Measurements from ENCODE around the gene TMEM38A.
"Not testable (repeated sequence)": the region's sequence is repeated elsewhere in the genome, so short reads cannot be mapped to it uniquely, and the experiment has no call there.

TMEM38A gene

DNA sequence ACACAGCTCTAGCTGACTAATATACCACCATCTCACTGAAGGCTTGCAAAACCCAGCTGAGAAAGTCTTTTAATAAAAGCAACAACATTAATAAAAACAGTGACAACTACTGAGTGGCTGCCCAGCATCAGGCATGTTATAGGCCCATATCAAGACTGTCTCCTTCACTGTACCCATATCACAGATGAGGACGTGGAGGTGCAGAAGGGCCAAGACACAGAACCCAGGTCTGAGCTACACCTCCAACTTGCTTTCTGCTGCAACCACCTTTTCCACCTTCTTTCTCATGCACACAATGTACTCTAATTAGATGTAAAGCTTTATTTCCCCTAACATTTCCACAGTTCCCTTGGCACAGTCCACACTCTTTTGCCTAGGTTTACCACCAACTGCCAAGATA lies 22.3 kb upstream of the TMEM38A start:
- no peak for DNase-seq

DNA sequence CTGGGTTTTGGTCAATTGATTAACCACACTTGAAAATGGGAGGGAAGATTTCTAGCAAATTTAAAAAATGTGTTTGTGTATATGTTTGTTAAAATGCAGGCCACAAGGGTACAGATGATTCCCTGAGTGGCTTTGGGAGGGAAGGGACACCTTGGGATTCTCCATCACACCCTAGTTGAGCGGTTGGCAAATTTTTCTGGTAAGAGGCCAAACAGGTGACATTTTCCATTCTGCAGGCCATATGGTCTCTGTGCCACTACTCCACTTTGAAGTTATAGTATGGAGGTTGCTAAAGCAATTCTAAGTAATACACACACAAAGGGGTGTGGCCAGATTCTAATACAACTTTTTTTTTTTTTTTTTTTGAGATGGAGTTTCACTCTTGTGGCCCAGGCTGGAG lies 20.0 kb upstream of the TMEM38A start:
- DNase-seq = no peak

DNA sequence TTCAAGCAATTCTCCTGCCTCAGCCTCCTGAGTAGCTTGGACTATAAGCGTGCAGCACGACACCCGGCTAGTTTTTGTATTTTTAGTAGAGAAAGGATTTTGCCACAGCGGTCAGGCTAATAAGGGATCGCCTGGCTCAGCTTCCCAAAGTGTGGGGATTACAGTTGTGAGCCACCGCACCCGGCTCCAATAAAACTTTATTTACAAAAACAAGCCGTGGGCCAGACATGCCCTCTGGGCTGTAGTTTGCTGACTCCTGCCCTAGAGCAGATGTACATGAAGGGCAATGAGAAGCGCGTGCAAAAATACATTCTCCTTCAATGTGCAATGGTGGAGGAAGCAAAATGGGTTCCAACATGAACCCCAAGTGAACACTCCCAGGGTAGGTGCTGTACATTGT lies 19.2 kb upstream of the TMEM38A start:
- no peak for DNase-seq

DNA sequence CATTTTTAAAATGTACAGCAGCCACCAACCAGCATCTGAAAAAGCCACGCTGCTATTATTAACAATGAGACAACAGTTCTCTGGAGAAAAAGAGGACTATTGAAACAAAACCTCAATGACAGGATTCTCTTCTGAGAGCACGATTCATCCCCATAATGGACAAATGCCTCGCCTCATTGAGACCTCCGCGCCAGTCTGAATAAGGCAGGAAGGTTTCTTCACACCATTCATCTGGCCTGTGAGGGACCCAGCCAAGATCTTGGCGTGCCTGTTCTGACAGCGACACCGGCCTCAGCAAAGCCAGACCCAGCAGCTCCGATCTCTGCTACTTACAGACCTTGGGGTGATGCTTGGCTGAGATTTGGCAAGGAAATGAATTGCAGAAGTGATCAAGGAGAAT lies 15.8 kb upstream of the TMEM38A start:
- DNase-seq = no peak

DNA sequence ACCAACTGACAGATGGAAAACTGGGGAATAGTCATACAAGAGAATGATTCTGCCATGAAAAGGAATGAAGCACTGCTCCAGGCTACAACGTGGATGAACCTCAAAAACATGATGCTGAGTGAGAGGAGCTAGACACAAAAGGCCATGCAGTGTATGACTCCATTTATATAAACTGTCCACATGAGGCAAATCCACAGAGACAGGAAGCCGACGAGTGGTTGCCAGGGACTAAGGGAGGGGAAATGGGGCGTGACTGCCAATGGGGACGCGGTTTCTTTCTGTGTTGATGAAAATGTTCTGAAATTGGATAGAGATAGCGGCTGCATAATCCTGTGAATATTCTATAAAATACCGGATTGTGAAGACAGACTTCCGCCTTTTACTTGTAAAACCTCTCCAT lies 11.2 kb upstream of the TMEM38A start:
- DNase-seq = no peak

DNA sequence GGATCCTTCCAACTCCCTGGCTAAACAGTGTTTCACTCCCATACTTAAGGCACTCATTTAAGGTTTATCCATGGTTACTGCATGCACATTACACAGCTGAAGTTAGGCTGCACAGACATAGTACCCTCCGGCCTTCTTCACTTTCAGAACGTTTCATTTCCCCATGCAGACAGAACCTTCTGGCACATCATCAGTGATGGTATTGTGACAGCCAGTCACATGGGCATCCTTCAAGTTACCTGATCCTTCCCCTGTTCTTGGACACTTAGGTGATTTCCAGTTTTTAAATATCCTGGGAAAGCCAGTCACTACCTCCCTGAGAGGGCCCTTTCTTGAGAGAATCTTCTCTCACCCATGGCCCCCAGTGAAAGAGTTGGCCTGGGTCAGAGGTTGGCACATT lies 10.1 kb upstream of the TMEM38A start:
- no peak for DNase-seq

DNA sequence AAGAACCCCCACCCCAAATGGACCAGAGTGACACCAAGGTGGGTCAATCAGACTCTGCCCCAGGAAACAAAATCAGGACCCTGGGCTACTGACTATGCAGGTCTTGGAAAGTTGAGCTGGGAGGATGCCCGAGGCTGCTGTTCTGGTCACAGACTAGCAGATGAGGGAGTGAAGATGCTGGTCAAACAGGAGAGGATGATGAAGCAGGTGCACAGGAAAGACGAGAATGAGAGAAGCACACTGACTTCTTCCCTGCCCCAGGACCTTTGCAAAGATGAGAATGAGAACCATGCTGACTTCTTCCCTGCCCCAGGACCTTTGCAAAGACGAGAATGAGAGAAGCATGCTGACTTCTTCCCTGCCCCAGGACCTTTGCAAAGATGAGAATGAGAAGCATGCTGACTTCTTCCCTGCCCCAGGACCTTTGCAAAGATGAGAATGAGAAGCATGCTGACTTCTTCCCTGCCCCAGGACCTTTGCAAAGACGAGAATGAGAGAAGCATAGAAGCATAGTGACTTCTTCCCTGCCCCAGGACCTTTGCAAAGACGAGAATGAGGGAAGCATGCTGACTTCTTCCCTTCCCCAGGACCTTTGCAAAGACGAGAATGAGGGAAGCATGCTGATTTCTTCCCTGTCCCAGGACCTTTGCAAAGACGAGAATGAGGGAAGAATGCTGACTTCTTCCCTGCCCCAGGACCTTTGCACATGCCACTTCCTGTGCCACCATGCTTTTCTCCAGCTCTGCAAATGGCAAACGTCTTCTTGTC lies 9.3 kb upstream of the TMEM38A start:
- DNase-seq = not testable (repeated sequence)

DNA sequence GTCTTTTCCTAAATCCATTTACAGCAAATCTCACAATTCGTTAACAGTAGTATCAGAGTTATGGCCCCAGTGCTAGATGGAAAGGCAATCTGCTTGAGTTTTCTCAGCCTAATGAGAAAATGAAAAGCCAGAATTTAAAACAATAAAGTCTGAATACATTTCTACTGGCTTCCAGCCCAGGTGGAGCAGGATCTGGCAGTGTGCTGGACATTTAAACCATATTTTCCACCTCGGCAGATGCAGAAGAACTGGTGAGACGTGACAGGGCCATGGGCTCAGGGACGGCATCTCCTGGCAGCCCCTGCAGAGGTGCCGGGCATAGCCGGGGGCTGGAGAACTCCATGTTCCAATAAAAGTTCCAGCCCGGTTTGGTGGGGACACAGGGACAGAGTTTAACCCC lies 8.1 kb upstream of the TMEM38A start:
- no peak for DNase-seq

DNA sequence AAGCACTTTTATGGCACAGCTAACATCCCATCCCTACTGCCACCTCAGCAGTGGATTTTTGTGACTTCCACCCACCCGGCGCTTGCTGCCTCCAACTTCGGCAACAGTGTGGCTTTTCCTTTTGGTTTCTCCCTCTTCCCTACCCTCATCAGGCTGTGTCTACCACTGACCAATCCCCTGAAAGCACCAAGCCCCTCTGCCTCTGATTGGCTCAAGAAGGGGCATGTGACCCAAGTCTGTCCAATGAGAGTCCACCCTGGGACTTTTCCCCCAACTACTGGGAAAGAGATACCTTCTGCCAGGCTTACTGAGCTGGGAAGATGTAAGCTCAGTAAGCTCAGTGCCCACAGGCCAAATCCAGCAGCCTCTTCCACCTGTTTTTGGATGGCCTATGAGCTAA lies 6.8 kb upstream of the TMEM38A start:
- no peak for DNase-seq

DNA sequence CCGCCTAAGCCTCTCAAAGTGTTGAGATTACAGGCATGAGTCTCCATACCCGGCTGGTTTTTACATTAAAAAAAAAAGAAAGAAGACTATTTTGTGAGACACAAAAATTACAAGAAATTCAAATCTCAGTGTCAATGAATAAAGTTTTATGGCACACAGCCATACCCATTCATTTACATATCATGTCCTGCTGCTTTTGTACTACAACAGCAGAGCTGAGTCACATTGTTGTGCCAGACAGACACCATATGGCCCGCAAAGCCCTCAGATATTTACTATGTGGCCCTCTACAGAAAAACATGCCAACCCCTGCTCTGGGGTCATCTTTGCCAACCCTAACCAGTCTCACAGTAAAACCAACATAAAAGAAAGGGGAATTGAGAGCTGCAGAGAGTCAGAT lies 6.3 kb upstream of the TMEM38A start:
- DNase-seq = no peak

DNA sequence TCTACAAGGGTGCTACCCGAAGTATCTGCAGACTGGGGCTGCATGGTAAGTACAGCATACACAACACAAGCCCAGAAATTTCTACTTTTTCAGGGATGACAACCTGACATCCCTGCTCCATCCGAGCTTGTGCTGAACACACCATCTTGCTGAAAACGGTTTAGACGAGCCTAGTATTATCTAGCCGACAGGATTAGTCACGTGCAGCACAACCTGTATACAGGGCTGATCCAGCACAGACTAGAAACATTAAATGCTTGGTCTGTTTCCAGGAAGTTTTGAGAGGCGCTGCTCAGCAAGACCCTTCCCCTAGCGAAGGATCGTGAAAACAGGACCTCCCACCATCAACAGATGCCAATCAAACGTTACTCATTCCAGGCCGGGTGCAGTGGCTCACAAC lies 5.2 kb upstream of the TMEM38A start:
- no peak for DNase-seq

DNA sequence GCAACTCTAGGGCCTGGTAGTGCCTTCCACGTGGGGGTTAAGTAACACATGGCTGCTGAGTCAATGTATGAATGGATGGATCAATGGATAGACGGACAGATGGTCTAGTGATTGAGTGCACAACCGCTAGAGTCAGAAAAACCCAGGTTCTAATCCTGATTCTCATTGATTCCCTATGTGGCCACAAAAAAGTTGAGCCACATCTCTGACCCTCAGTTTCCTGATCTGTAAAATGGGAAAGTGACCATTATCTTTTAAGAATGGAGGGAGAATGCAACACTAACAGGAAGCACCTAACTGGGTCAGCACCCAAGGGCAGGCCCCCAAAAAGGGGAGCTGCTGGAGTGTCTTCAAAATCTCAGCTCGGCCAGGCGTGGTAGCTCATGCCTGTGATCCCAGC lies 3.6 kb upstream of the TMEM38A start:
- no peak for DNase-seq

DNA sequence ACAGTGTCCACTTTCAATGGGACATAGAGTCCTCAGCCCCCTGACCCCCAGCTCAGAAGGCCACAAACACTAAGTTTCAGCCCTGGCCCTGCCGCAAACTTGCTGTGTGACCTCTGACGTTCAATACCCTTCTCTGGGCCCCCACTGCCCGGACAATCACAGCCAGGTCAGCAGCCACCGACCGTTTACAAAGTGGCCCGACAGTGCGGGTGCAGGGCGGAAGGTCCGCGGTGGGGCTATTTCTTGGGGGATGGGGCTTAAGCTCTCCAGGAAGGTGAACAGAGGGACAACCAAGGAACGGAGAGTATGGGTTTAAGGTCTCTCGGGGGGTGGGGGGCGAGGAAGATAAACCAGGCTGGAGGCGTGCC lies 1.5 kb upstream of the TMEM38A start:
- DNase-seq = no peak

DNA sequence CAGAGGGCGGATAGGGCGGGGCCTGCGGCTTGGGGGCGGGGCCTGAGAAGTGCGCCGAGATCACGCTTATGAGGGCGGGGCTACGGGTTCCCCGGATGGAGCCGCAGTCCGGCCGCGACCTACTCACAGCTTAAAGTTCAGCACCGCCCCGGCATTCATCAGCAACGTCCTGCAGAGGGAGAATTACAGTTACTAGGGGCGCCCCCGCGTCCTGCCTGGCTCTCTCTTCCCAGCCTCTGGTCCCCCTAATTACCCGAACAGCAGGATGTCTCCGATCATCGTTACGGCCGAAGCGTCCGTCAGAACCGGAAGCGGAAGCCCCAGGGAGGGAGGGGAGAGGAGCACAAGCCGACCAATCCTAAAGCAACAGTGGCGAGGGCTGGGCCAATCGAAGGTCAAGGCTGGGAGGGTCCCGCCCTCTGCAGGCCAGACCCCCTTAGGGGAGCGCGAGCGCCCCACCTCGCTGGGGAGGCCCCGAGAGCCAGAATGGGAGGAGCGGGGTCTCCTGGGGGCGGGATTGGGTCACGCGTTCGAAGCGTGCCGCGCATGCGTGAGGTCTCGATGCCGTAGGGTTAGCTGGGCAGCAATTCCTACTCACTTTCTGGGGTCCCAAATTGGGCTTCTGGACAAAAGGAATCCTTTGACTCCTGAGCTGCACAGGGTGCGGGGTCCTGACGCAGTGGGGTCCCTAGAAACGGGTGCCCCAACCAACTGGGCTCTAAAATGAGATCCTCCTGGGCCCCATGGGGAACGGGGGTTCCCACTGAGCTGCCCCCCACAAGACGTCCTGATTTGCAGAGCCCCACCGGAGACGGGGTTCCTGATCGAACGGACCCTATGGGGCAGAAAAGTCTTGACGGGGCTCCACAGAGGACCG lies 869 bp upstream of the TMEM38A start, which contains the start of gene SMIM7:
Gene SMIM7, minus strand, starts transcription at position 313 of the 877 bp plus-strand sequence. Its CDS starts 34 bp downstream, at position 279.
- peak; percentile 92 to 96 for DNase-seq

DNA sequence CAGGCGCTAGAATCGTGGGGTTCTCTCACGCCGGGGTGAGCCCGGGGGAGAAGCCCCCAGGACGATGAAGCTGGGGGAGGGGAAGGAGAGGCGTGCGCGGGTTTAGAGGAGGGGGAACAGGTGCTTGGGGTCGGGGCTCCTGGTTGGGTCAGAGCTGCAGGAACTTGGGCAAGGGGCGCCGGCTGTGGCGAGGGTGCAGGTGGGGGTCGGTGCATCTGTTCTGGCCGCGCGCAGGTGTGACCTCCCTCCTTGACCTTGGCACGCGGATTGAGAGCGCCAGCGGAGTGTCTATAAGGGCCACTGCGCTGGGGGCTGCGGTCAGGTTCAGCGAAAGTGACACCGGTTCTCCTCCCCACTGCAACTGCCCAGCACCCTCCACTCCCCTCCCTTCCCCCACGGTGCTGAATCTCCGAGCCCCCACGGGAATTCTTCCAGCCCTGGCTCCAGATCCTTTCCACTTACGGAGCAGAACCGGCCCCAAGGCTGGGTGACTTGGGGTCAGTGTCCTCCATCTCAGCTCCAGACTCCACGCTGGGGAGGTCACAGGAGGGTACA lies 618 bp downstream of the TMEM38A start:
- no peak for DNase-seq

DNA sequence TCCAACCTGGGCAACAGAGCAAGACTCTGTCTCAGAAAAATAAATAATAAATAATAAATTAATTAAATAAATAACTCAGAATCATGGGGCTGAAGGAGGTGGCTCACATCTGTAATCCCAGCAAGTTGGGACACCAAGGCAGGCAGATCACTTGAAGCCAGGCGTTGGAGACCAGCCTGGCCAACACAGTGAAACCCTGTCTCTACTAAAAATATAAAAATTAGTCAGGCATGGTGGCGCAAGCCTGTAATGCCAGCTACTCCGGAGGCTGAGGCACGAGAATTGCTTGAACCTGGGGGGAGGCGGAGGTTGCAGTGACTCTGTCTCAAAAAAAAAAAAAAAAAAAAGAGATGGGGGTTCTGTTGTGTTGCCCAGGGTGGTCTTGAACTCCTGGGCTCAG lies 7.2 kb downstream of the TMEM38A start:
- DNase-seq = no peak

DNA sequence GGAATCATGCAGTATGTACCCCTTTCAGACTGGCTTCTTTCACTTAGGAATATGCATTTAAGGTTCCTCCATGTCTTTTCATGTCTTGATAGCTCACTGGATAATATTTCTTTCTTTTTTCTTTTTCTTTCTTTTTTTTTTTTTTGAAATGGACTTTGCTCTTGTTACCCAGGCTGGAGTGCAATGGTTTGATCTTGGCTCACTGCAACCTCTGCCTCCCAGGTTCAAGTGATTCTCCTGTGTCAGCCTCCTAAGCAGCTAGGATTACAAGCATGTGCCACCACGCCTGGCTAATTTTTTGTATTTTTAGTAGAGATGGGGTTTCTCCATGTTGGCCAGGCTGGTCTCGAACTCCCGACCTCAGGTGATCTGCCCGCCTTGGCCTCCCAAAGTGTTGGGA lies 7.8 kb downstream of the TMEM38A start:
- not testable (repeated sequence) for DNase-seq

DNA sequence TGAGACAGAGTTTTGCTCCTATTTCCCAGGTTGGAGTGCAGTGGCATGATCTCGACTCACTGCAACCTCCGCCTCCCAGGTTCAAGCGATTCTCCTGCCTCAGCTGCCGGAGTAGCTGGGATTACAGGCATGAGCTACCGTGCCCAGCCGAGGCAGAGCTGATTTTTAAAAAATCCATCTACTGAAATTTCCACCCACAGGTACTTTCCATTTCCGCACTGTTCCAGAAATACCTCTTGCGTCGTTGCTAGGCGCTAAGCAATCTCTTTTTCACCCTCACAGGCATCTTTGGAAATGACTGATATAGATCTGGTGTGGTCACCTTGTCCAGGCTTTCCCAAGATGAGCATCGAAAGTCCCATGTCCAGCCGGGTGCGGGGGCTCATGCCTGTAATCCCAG lies 9.4 kb downstream of the TMEM38A start:
- no peak for DNase-seq

DNA sequence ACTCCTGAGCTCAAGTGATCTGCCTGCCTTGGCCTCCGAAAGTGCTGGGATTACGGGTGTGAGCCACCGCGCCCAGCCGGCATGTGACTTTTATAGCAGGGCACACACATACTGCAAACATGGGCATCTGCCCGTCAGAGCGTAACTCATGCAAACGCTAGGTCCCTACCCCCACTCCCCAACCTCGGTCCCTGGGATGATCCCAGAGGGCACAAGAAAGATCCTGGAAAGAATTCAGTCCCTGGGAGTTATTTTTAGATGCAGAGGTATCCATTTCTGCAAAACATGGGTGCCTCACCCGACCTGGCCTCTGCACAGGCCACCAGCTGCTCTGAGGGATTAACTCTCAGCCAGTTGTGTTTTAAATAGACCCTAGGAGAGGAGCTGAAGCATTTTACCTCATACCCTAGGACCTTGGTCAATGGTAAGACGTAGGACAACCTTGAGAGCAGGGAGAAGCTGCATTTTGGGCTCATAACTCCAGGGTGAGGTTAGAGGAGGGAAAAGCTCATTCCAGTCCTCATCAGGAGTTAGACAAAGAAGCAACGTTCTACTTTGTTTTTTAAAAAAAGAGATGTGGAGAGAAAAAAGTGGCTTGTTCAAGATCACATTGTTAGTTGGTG lies 10.8 kb downstream of the TMEM38A start:
- no peak for DNase-seq

DNA sequence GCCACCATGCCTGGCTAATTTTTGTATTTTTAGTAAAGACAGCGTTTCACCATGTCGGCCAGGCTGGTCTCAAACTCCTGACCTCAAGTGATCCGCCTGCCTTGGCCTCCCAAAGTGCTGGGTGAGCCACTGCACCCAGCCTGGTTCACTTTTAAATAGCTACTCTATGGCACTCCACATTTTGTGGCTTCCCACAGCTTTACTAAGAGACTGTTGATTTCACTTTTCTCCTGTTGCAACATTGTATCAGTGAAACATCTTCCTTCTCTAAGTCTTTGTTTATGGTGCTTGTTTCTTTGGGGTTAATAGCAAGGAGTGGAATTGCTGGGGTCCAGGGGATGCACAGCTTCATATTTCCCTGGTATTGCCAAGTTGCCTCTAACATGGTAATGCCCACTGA lies 12.3 kb downstream of the TMEM38A start:
- DNase-seq = no peak

DNA sequence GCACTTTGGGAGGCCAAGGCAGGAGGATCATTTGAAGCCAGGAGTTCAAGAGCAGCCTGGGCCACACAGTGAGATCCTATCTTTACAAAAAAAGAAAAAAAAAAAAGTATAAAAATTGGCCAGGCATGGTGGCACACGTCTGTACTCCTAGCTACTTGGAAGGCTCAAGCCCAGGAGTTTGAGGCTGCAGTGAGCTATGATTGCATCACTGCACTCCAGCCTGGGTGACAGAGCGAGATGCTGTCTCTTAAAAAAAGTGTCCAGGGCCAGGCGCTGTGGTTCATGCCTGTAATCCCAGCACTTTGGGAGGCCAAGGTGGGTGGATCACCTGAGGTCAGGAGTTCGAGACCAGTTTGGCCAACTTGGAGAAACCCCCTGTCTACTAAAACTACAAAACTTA lies 12.9 kb downstream of the TMEM38A start:
- DNase-seq = not testable (repeated sequence)

DNA sequence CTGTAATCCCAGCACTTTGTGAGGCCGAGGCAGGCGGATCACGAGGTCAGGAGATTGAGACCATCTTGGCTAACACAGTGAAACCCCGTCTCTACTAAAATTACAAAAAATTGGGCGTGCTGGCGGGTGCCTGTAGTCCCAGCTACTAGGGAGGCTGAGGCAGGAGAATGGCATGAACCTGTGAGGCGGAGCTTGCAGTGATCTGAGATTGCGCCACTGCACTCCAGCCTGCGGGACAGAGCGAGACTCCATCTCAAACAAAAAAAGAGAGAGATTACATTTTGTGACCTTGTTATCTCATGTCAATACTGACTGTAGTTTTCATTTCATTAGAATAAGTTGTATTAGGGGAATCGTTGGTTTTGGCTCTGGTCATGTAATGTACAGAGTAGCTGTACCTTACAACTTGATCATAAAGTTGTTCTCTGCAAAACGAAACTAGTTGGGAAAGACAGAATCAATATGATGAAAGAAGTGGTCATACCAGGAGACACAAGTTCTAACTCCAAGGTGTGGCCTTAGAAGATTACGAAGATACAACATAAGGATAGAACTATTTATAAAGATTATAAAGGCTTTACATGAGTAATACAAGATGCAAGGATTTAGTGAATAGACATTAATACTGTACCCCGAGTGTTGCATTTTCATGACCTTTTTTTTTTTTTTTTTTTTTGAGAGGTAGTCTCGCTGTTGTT lies 15.3 kb downstream of the TMEM38A start:
- no peak for DNase-seq

DNA sequence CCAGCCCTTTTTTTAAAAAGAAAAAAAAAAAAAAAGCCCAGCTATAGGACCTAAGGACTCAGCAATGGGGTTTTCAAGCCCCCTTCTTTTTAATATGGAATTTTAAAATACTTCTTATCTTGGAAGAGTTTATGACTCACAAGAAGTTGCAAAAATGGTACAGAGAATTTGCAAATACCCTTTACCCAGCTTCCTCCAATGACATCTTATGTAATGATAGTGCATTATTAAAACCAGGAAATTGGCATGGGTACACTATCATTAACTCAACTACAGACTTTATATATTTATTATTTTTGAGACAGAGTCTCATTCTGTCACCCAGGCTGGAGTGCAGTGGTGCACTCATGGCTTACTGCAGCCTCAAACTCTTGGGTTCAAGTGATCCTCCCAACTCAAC lies 16.1 kb downstream of the TMEM38A start:
- DNase-seq = no peak

Measured in NCI-H1930 (cell line).